T-cell (primary cell): ENCODE measurements around the gene UNCX. TPM values are rescaled to one million over a fixed set of nuclear protein-coding genes. Genes with fewer than 3 reads are reported as not detected.
"Not testable (repeated sequence)": the region's sequence is repeated elsewhere in the genome, so short reads cannot be mapped to it uniquely, and the experiment has no call there.

Source experiments
- ATAC-seq, 4 experiments: fragments of 200-7000 bp in 3 of 4; fragments of 150-1000 bp in 1 of 4; cut with Tn5 transposase; replicated peaks in 1 of 4; 1 replicate in 3 of 4; 2 replicates in 1 of 4; pipeline ENCODE4 v1.10.0; 2021; ENCODE audit warnings: moderate library complexity in 3 of 4, mild to moderate bottlenecking in 2 of 4, moderate number of reproducible peaks in 1 of 4
- CTCF ChIA-PET, 2 donors: fragments of 300-600 bp; sonication (Branson Sonifier 250); formaldehyde crosslinking; loops; one replicate each; lab custom pipeline; 2022; ENCODE audit warnings: antibody characterized with exemption in 2 of 2; lab: Charles Lee
- POLR2A ChIA-PET, 2 donors: fragments of 300-600 bp; sonication (Branson Sonifier 250); formaldehyde crosslinking; loops; one replicate each; lab custom pipeline; 2022; ENCODE audit warnings: antibody characterized with exemption in 2 of 2; lab: Charles Lee
- DNase-seq, 35 experiments: peaks; one replicate each; pipeline versions ENCODE4 v3.0.0 to v3.0.0-alpha.2; 2013 to 2023
- H3K27ac ChIP-seq: one replicate; pipeline ENCODE4 v1.5.1; 2013; ENCODE audit warnings: low read length
- H3K27me3 ChIP-seq, 2 experiments: replicated peaks in 1 of 2; 1 replicate in 1 of 2; 2 replicates in 1 of 2; pipeline versions ENCODE4 v1.6.1 to v1.7.0; 2013; ENCODE audit warnings: low read length in 1 of 2, mixed read lengths in 1 of 2; ENCODE audit not compliant: control insufficient read depth in 2 of 2, insufficient read depth in 2 of 2; ENCODE audit errors: extremely low read depth in 1 of 2
- H3K36me3 ChIP-seq, 2 donors: 1 replicate in 1 of 2; 2 replicates in 1 of 2; pipeline versions ENCODE4 v1.6.1 to v1.7.0; 2013; ENCODE audit warnings: low read length in 1 of 2; ENCODE audit not compliant: control insufficient read depth in 2 of 2, insufficient read depth in 1 of 2; ENCODE audit errors: extremely low read depth in 1 of 2
- H3K4me1 ChIP-seq, 2 experiments: 1 replicate in 1 of 2; 2 replicates in 1 of 2; pipeline versions ENCODE4 v1.6.1 to v1.7.0; 2013; ENCODE audit warnings: low read length in 2 of 2, mixed read lengths in 1 of 2; ENCODE audit not compliant: insufficient read depth in 2 of 2, control insufficient read depth in 1 of 2; ENCODE audit errors: extremely low read depth in 1 of 2
- H3K4me3 ChIP-seq, 2 donors: 1 replicate in 1 of 2; 2 replicates in 1 of 2; pipeline versions ENCODE4 v1.5.1 to v1.7.0; 2013; ENCODE audit warnings: mild to moderate bottlenecking in 2 of 2, low read length in 1 of 2, moderate library complexity in 1 of 2; ENCODE audit not compliant: control insufficient read depth in 1 of 2; ENCODE audit errors: extremely low read depth in 1 of 2
- H3K9me3 ChIP-seq: 2 replicates; pipeline ENCODE4 v1.7.0; 2013
- H3K27ac Mint-ChIP-seq, 2 donors: one replicate each; pipeline ENCODE4 v1.8.0; 2020 to 2021; ENCODE audit warnings: mild to moderate bottlenecking in 2 of 2, mixed read lengths in 2 of 2
- H3K27me3 Mint-ChIP-seq, 2 donors: one replicate each; pipeline ENCODE4 v1.8.0; 2021 to 2022; ENCODE audit warnings: mixed read lengths in 2 of 2
- H3K36me3 Mint-ChIP-seq: one replicate; pipeline ENCODE4 v1.8.0; 2021; ENCODE audit warnings: mixed read lengths
- H3K4me1 Mint-ChIP-seq, 3 donors: one replicate each; pipeline ENCODE4 v1.8.0; 2020 to 2022; ENCODE audit warnings: mixed read lengths in 3 of 3, mild to moderate bottlenecking in 1 of 3
- H3K4me3 Mint-ChIP-seq, 3 donors: one replicate each; pipeline ENCODE4 v1.8.0; 2020 to 2022; ENCODE audit warnings: mild to moderate bottlenecking in 3 of 3, mixed read lengths in 3 of 3, moderate library complexity in 3 of 3
- H3K9me3 Mint-ChIP-seq, 3 donors: one replicate each; pipeline ENCODE4 v1.8.0; 2020 to 2022; ENCODE audit warnings: mixed read lengths in 3 of 3
- WGBS: methylation state at CpG from one replicate; pipeline ENCODE4 v1.1.5; 2013; ENCODE audit warnings: missing lambda C conversion rate; ENCODE audit not compliant: insufficient coverage; 5-methylcytosine and 5-hydroxymethylcytosine counted together
- total RNA-seq, 35 experiments: library from RNA in 6 of 35; stranded (reverse) in 6 of 35; fragments of 120-200 nt in 1 of 35; gene quantifications; one replicate each; pipeline versions ENCODE4 v1.2.1 to v1.2.4 and lab custom pipeline; 2013 to 2026

UNCX gene
- total RNA-seq, 5 donors from 2014 or later (not counting 1 experiment from before 2014, with no cell fraction given), result not detected

DNA sequence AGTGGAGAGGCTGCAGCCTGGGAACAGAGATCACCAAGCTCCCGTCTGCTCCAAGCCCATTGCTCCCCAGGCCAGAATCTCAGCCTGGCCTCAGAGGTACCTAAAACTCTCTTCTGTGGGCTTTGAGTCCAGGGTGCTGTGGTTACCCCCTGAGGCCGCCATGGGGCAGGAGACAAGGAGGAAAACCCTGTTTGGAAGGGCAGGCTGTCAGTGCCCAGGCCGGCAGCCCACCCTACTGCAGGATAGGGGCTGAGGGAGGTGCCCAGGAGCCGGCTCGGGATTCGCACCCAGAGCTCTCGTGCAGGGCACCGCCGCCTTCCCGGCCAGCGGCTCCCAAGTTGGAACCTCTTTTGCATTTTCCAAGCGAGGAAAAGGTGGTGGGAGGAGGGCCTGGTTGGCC is 24.5 kb downstream of the UNCX start:
- ChIA-PET POLR2A (no interaction called here), CTCF (interaction anchor here in 1 of 2 donors (0.5 kb wide), 1 partner anchor 912 kb away, joined by 3 read pairs; no protein-coding TSS in a partner anchor)
- Histone ChIP-seq H3K27ac (no peak overlapping the region), H3K4me1 (no peaks in the 10 kb centered on the region), H3K36me3 (no peaks in the 10 kb centered on the region), H3K27me3 (peaks cover 0 to 81% of the 10 kb centered on the region in 2 experiments), H3K4me3 (no peak overlapping the region), H3K9me3 (no peaks in the 10 kb centered on the region)
- H3K4me1 Mint-ChIP-seq, result peaks cover 0 to 4% (median 0%) of the 10 kb centered on the region in 3 donors
- 48% methylated on average over 7 of the region's 12 CpGs for WGBS
- DNase-seq (no peak), ATAC-seq (no peak)
- H3K27ac Mint-ChIP-seq, result no peak overlapping the region
- no peaks in the 10 kb centered on the region for H3K36me3 Mint-ChIP-seq
- no peak overlapping the region for H3K4me3 Mint-ChIP-seq
- peaks cover 20 to 46% of the 10 kb centered on the region in 2 donors for H3K27me3 Mint-ChIP-seq
- H3K9me3 Mint-ChIP-seq, result no peaks in the 10 kb centered on the region

DNA sequence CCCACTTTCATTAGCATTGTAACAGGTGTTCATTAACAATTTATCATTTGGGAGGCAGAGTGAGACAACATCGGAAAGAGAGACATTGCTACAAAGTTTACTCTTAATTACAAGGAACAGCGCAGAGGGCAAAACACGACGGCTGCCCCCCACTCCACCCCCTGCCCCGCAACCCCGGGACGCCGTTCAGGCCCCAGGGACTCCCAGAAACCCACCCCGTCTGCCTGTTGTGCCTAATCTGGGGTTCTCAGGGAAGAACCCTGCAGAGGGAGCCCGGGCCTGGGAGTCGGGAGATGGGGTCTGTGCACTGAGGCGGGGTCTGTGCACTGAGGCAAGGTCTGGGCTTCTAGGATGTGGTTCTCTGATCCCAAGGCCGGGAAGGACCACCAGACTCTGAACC is 25.2 kb downstream of the UNCX start:
- ATAC-seq, result no peak
- WGBS, result 40% methylated on average over 2 of the region's 13 CpGs
- Mint-ChIP-seq H3K4me3 (no peak overlapping the region), H3K9me3 (no peaks in the 10 kb centered on the region), H3K36me3 (no peaks in the 10 kb centered on the region), H3K27ac (no peak overlapping the region), H3K27me3 (peaks cover 20 to 46% of the 10 kb centered on the region in 2 donors), H3K4me1 (peaks cover 0 to 4% (median 0%) of the 10 kb centered on the region in 3 donors)
- Histone ChIP-seq H3K4me3 (no peak overlapping the region), H3K27me3 (peaks cover 0 to 80% of the 10 kb centered on the region in 2 experiments), H3K4me1 (no peaks in the 10 kb centered on the region), H3K9me3 (no peaks in the 10 kb centered on the region), H3K36me3 (no peaks in the 10 kb centered on the region), H3K27ac (no peak overlapping the region)
- no peak for DNase-seq
- CTCF ChIA-PET, result no interaction called here
- POLR2A ChIA-PET, result no interaction called here

DNA sequence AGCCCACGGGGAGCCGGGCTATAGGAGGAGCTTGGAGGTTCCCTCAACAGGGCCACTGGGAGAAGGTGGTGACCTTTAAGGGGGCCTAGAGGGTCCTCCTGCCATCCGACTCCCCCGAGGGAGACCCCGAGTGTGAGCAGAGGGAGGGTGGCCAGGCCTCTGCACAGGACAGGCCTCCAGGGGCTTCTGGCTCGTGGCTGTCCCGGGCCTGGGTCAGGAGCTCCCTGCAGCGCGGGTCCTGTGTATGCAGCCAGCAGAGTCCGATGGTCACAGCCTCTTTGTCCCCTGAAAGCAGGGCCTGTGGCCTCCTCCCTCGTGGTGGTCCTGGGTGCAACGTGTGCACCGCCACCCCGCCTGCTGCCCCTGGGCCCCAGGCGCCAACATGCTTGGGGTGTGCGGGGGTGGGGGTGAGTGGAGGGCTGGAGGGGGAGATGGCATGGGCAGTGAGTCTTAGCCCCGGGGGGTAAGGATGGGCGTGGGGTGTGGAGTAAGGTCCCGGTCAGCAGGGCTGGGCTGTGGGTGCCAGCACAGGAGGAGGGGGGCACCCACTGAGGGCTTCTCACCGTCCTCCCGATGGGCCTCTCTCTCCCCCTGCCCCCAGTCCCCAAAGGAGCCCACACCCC is 27.1 kb downstream of the UNCX start:
- H3K4me1 Mint-ChIP-seq, result peaks cover 0 to 2% (median 0%) of the 10 kb centered on the region in 3 donors

DNA sequence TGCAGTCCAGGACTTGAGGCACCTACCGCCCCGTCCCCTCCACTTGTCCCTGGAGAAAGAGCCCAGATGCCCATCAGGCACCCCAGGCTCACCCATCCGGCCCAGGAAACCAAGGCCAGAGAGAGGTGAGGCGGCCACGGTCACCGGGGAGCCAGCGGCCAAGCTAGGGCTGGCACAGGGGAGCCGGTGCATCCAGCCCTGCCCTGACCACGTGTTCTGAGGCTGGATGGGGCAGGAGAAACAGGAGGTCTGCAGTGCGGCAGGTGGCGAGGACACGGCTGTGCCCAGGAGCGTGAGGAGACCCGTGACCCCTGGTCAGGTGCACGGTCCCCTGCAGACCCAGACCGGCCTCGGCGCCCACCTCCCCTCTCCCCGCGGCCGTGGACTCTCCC is 27.6 kb downstream of the UNCX start:
- Histone ChIP-seq H3K36me3 (no peaks in the 10 kb centered on the region), H3K27ac (no peak overlapping the region), H3K27me3 (peaks cover 0 to 82% of the 10 kb centered on the region in 2 experiments), H3K9me3 (no peaks in the 10 kb centered on the region), H3K4me3 (no peak overlapping the region), H3K4me1 (no peaks in the 10 kb centered on the region)
- DNase-seq, result no peak
- H3K4me3 Mint-ChIP-seq, result no peak overlapping the region
- peaks cover 0 to 2% (median 0%) of the 10 kb centered on the region in 3 donors for H3K4me1 Mint-ChIP-seq
- WGBS, result 73% methylated on average over 21 of the region's 21 CpGs
- POLR2A ChIA-PET, result no interaction called here
- peaks cover 22 to 40% of the 10 kb centered on the region in 2 donors for H3K27me3 Mint-ChIP-seq
- no peaks in the 10 kb centered on the region for H3K9me3 Mint-ChIP-seq
- CTCF ChIA-PET, result no interaction called here
- ATAC-seq, result no peak
- no peaks in the 10 kb centered on the region for H3K36me3 Mint-ChIP-seq
- no peak overlapping the region for H3K27ac Mint-ChIP-seq

More for the DNA sequence above, 27.1 kb downstream of the UNCX start:
- DNase-seq (no peak), ATAC-seq (no peak)
- CTCF ChIA-PET, result no interaction called here
- Histone ChIP-seq H3K36me3 (no peaks in the 10 kb centered on the region), H3K9me3 (no peaks in the 10 kb centered on the region), H3K4me1 (no peaks in the 10 kb centered on the region), H3K4me3 (no peak overlapping the region), H3K27me3 (peaks cover 0 to 81% of the 10 kb centered on the region in 2 experiments), H3K27ac (no peak overlapping the region)
- H3K36me3 Mint-ChIP-seq, result no peaks in the 10 kb centered on the region
- no peaks in the 10 kb centered on the region for H3K9me3 Mint-ChIP-seq
- H3K27me3 Mint-ChIP-seq, result peaks cover 17 to 38% of the 10 kb centered on the region in 2 donors
- POLR2A ChIA-PET, result no interaction called here
- 75% methylated on average over 13 of the region's 21 CpGs for WGBS
- H3K4me3 Mint-ChIP-seq, result no peak overlapping the region
- H3K27ac Mint-ChIP-seq, result no peak overlapping the region

DNA sequence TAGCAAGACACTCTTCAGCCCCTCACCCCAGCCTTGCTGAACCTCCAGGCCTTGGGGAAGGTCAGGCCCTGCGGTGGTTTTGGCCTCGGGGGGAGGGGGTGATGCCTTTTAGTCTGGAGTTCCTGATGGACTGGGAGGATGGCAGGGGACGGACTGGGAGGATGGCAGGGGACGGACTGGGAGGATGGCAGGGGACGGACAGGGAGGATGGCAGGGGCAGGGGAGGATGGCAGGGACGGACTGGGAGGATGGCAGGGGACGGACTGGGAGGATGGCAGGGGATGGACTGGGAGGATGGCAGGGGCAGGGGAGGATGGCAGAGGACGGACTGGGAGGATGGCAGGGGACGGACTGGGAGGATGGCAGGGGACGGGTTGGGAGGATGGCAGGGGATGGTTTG is 28.4 kb downstream of the UNCX start:
- H3K27me3 ChIP-seq, result peaks cover 0 to 75% of the 10 kb centered on the region in 2 experiments
- H3K4me3 Mint-ChIP-seq, H3K36me3 ChIP-seq, H3K27ac ChIP-seq, H3K9me3 Mint-ChIP-seq, H3K9me3 ChIP-seq, ATAC-seq, CTCF ChIA-PET, H3K36me3 Mint-ChIP-seq, DNase-seq, H3K27ac Mint-ChIP-seq, H3K4me1 Mint-ChIP-seq, POLR2A ChIA-PET, H3K4me3 ChIP-seq, H3K4me1 ChIP-seq: not testable (repeated sequence)
- 74% methylated on average over 9 of the region's 10 CpGs for WGBS
- H3K27me3 Mint-ChIP-seq, result peaks cover 25 to 40% of the 10 kb centered on the region in 2 donors

DNA sequence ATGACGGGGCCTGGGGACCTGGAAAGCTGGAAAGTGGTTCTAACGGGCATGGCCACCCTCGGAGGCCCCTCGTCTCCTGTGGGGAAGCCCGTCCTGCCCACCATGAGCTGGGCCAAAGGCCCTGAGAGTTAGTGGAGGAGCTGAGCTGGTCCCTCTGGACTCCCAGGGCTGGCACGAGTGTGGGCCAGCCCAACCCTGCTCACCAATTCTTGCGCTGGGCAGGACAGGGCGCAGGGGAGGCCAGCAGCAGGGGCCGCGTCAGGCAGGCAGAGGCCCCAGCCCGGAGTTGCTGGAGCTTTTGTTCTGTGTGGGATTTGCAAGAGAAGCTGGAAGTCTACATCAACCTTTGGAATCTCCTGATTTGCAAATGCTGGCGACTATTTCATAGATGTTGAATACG is 29.8 kb downstream of the UNCX start:
- CTCF ChIA-PET, result no interaction called here
- POLR2A ChIA-PET, result no interaction called here
- H3K27ac Mint-ChIP-seq, result no peak overlapping the region
- Histone ChIP-seq H3K4me1 (no peaks in the 10 kb centered on the region), H3K27me3 (peaks cover 0 to 73% of the 10 kb centered on the region in 2 experiments), H3K4me3 (no peak overlapping the region), H3K27ac (no peak overlapping the region), H3K9me3 (no peaks in the 10 kb centered on the region), H3K36me3 (no peaks in the 10 kb centered on the region)
- H3K27me3 Mint-ChIP-seq, result peaks cover 25 to 36% of the 10 kb centered on the region in 2 donors
- no peaks in the 10 kb centered on the region for H3K4me1 Mint-ChIP-seq
- H3K4me3 Mint-ChIP-seq, result no peak overlapping the region
- DNase-seq (no peak), ATAC-seq (no peak)
- peaks cover 0 to 4% (median 0%) of the 10 kb centered on the region in 3 donors for H3K9me3 Mint-ChIP-seq
- WGBS, result 75% methylated on average over 9 of the region's 13 CpGs
- H3K36me3 Mint-ChIP-seq, result no peaks in the 10 kb centered on the region
